HG02981 (cell line): ENCODE data around the gene ZNF697.
A peak's percentile ranks its signal among the peaks of the same experiment; 100 is the strongest.
"Not testable (repeated sequence)": the region's sequence is repeated elsewhere in the genome, so short reads cannot be mapped to it uniquely, and the experiment has no call there.

Experiments used
- ATAC-seq: cut with Tn5 transposase; IDR thresholded peaks from one replicate; pipeline ENCODE4 v1.9.1; 2021; ENCODE audit warnings: mild to moderate bottlenecking, moderate library complexity; ENCODE audit not compliant: unreplicated experiment

ZNF697 gene

GRCh38 chr1:119647734-119648619, at the start of gene ZNF697:
TSS of gene ZNF697 (minus strand) at chr1:119648266. CDS start at chr1:119626100, 22,166 bp downstream.
- ATAC-seq = peak; percentile 73

GRCh38 chr1:119697598-119697997, 49.5 kb upstream of the ZNF697 start:
- no peak for ATAC-seq

DNA sequence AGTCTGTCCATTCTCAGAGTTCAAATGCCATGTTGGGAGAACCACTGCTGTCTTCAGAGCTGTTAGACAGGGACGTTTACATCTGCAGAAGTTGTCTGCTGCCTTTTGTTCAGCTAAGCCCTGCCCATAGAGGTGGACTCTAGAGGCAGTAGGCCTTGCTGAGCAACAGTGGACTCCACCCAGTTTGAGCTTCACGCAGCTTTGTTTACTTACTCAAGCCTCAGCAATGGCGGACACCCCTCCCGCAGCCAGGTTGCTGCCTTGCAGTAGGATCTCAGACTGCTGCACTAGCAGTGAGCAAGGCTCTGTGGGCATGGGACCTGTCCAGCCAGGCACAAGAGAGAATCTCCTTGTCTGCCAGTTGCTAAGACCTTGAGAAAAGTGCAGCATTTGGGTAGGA, 48.8 kb upstream of the ZNF697 start:
- not testable (repeated sequence) for ATAC-seq

- no peak for ATAC-seq
These were observed 41.4 kb upstream of the ZNF697 start for GRCh38 chr1:119689511-119689910.

- ATAC-seq = no peak
These were observed 40.7 kb upstream of the ZNF697 start for GRCh38 chr1:119688810-119689209.

DNA sequence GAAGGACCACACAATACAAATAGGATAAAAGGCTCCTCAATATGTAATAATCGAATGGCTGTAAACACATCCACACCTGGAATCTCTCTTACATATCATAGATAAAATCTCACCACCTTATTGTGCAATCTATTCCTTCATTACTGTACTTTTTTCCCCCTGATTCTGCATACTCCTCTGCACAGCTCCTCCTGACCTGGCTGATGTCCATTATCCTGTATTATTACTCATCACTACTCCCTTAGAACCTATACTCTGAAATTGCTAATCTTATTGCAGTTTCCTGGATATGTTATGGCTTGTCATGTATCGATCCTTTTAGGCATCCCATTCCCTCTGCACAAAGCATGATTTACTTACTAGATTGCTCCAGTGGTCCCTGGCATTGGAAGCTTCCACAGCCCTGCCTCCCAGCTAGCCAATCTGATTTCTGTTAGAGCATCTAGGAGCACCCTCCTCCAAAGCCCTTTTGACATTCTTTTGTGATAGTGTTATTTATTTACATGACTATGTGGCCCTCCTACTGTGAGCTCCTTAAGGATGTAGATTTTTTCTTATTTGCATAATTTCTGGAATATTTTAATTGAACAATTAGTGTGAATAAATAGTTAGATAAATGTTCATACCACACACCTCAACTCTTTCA, 39.5 kb upstream of the ZNF697 start:
- no peak for ATAC-seq

GRCh38 chr1:119686661-119687060, 38.6 kb upstream of the ZNF697 start:
- ATAC-seq = no peak

DNA sequence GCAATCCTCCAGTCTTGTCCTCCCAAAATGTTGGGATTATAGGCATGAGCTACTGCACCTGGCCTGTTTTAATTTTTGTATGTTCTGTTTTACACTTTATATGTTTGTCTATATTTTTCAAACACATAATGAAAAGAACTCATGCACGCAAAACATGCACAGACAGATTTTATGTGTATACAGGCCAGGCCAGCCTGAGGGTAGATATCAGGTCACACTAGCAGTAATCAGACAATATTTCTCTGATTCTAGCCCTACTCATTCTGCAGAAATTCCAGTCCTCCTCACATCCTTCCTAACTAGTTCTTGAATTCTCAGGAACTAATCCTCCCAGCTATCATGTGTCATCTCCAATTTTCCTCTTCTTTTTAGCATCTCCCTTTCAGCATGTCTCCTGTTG, 35.8 kb upstream of the ZNF697 start:
- ATAC-seq = no peak

GRCh38 chr1:119682141-119682540, 34.1 kb upstream of the ZNF697 start:
- no peak for ATAC-seq

- no peak for ATAC-seq
These were observed 33.5 kb upstream of the ZNF697 start for GRCh38 chr1:119681560-119681959.

GRCh38 chr1:119680723-119681122, 32.7 kb upstream of the ZNF697 start:
- no peak for ATAC-seq

- ATAC-seq = no peak
These were observed 32.1 kb upstream of the ZNF697 start for GRCh38 chr1:119680193-119680592.

DNA sequence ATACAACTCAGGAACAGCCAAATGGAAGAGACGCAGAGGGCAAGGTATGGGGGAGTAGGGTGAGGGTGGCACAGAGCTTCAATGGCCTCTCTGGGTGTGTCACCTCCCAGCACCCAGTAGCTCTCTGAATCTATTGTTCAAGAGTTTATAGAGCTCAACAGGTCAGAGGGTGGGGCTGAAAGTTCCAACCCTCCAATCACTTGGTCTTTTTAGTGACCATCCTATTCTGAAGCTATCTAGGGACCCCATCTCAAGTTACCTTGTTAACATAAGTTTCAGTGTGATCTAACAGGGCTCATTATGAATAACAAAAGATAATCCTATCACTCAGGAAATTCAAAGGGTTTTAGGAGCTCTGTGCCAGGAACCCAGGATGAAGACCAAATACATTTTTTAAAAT, 31.2 kb upstream of the ZNF697 start:
- no peak for ATAC-seq

GRCh38 chr1:119676571-119677206, 28.6 kb upstream of the ZNF697 start:
- ATAC-seq = no peak

DNA sequence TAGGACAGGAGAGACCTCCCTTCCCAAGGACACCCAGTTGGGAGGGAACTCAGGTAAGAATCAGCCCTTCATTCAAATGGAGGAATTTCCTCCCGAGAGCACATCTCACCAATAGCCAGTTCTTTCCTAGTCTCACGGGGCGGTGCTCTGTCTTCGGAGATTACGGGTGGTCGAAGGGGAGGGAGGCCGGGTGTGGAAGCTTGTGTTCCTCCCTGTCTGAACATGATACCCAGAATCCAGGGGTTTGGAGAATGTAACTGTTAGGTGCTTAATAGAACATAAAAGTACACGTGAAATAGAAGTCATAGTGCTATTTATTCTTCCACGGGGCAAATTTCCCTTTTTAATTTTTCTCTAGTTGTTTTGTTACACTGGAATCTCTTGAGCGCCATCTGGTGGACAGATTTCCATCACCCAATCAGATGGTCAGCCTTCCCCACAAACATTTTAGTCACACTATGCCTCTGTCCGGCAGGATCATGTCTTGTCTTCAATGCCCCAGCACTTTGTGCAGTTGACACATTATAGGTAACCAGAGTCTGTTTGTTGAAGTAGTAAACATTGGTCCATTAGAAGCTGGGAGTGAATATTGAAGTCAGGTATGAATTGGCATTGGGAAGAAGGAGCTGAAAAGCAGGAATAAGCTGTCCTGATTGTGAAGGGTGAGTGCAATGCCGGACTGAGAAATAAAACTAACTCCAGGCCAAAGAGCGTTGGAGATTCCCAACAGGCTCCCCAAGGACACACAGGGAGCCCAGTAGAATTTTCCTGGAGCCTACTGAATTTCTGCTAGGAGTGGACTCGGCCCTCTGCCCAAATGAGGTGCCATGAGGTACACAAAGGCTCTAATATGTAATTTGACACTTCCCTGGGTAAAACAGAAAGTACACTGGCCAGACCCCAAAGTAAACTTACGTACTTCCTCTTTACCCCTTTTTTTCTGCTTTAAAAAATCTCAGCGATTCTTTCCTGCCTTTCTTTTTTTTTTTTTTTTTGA, 27.6 kb upstream of the ZNF697 start:
- ATAC-seq = peak; percentile 75

- no peak for ATAC-seq
These were observed 26.8 kb upstream of the ZNF697 start for GRCh38 chr1:119674835-119675289.

- no peak for ATAC-seq
These were observed 26.1 kb upstream of the ZNF697 start for GRCh38 chr1:119674111-119674526.

GRCh38 chr1:119673171-119673940, 25.3 kb upstream of the ZNF697 start:
- no peak for ATAC-seq

GRCh38 chr1:119670898-119671297, 22.8 kb upstream of the ZNF697 start:
- ATAC-seq = no peak

GRCh38 chr1:119667173-119667572, 19.1 kb upstream of the ZNF697 start:
- ATAC-seq = no peak
